GM21619 (cell line): Measurements from ENCODE around the gene DZIP1.

Experiments used
- ATAC-seq: cut with Tn5 transposase; IDR thresholded peaks from one replicate; pipeline ENCODE4 v1.9.1; 2021; ENCODE audit not compliant: unreplicated experiment

The DZIP1 gene

GRCh38 chr13:95552539-95553441, 91.7 kb downstream of the DZIP1 start, which contains the start of gene CLDN10:
Gene CLDN10, plus strand, starts transcription at chr13:95552720. Its CDS starts 34 bp downstream, at chr13:95552754.
- no peak for ATAC-seq

GRCh38 chr13:95552208-95552538, 92.3 kb downstream of the DZIP1 start:
- ATAC-seq, result no peak

GRCh38 chr13:95547531-95548167, 96.9 kb downstream of the DZIP1 start:
- no peak for ATAC-seq

GRCh38 chr13:95546919-95547318, 97.6 kb downstream of the DZIP1 start:
- no peak for ATAC-seq

GRCh38 chr13:95544293-95544692, 100.2 kb downstream of the DZIP1 start:
- no peak for ATAC-seq

- no peak for ATAC-seq
Measured at GRCh38 chr13:95541911-95542474, 102.5 kb downstream of the DZIP1 start.

GRCh38 chr13:95541308-95541707, 103.2 kb downstream of the DZIP1 start:
- ATAC-seq, result no peak

GRCh38 chr13:95540888-95541287, 103.6 kb downstream of the DZIP1 start:
- no peak for ATAC-seq

- ATAC-seq, result no peak
Measured at GRCh38 chr13:95536632-95537241, 107.8 kb downstream of the DZIP1 start.

- no peak for ATAC-seq
Measured at GRCh38 chr13:95535243-95535642, 109.3 kb downstream of the DZIP1 start.

- no peak for ATAC-seq
Measured at GRCh38 chr13:95533545-95534160, 110.9 kb downstream of the DZIP1 start.

- no peak for ATAC-seq
Measured at GRCh38 chr13:95530178-95530577, 114.3 kb downstream of the DZIP1 start.
